HAP-1 (cell line): ENCODE data around the gene KLF11.
"Not testable (repeated sequence)": the region's sequence is repeated elsewhere in the genome, so short reads cannot be mapped to it uniquely, and the experiment has no call there.

Experiments used
- DNase-seq, 2 experiments: peaks; one replicate each; pipeline ENCODE4 v3.0.0-alpha.2; 2016 to 2020; ENCODE audit warnings: low spot score in 2 of 2
- H3K27me3 ChIP-seq: fragments of 250-450 bp; sonication (Bioruptor Pico); 2 replicates; pipeline ENCODE4 v1.5.1; 2020; ENCODE audit warnings: low read depth, mild to moderate bottlenecking, moderate library complexity
- H3K36me3 ChIP-seq: fragments of 250-450 bp; sonication (Bioruptor Pico); replicated peaks from 2 replicates; pipeline ENCODE4 v1.5.1; 2020; ENCODE audit warnings: mild to moderate bottlenecking
- H3K4me1 ChIP-seq: fragments of 250-450 bp; sonication (Bioruptor Pico); 2 replicates; pipeline ENCODE4 v1.5.1; 2020; ENCODE audit warnings: mild to moderate bottlenecking
- H3K4me3 ChIP-seq: fragments of 250-450 bp; sonication (Bioruptor Pico); 2 replicates; pipeline ENCODE4 v1.5.1; 2020; ENCODE audit warnings: mild to moderate bottlenecking, moderate library complexity
- H3K9me3 ChIP-seq: fragments of 250-450 bp; sonication (Bioruptor Pico); 2 replicates; pipeline ENCODE4 v1.5.1; 2020; ENCODE audit warnings: mild to moderate bottlenecking, moderate library complexity
- in situ Hi-C: fragments of 300-500 bp; cut with MboI; formaldehyde crosslinking; loops from 3 replicates; pipeline ENCODE4 v1.14.3; 2020; ENCODE audit warnings: low sequenced_read_pairs, inconsistent platforms, mixed read lengths

Gene KLF11

GRCh38 chr2:10026940-10027569 lies 16.3 kb upstream of the KLF11 start:
- Histone ChIP-seq H3K36me3 (no peaks in the 10 kb centered on the region), H3K9me3 (no peaks in the 10 kb centered on the region), H3K4me3 (no peak overlapping the region), H3K4me1 (peaks cover 15% of the 10 kb centered on the region), H3K27me3 (no peaks in the 10 kb centered on the region)
- DNase-seq: no peak
- in situ Hi-C loops: no loop called here

GRCh38 chr2:10027660-10028330 lies 15.6 kb upstream of the KLF11 start:
- DNase-seq: no peak
- H3K4me3 ChIP-seq: no peak overlapping the region
- H3K9me3 ChIP-seq: no peaks in the 10 kb centered on the region
- H3K4me1 ChIP-seq: peaks cover 15% of the 10 kb centered on the region
- no peaks in the 10 kb centered on the region for H3K27me3 ChIP-seq
- in situ Hi-C loops: no loop called here
- no peaks in the 10 kb centered on the region for H3K36me3 ChIP-seq

- Histone ChIP-seq H3K9me3 (no peaks in the 10 kb centered on the region), H3K27me3 (no peaks in the 10 kb centered on the region), H3K36me3 (no peaks in the 10 kb centered on the region), H3K4me1 (peaks cover 15% of the 10 kb centered on the region), H3K4me3 (no peak overlapping the region)
- in situ Hi-C loops: no loop called here
- no peak for DNase-seq
These were observed 14.9 kb upstream of the KLF11 start for GRCh38 chr2:10028407-10028987.

GRCh38 chr2:10028988-10029874 lies 14.1 kb upstream of the KLF11 start:
- H3K36me3 ChIP-seq: no peaks in the 10 kb centered on the region
- H3K4me3 ChIP-seq: peak overlapping the region; percentile 17
- in situ Hi-C loops: no loop called here
- H3K4me1 ChIP-seq: peaks cover 15% of the 10 kb centered on the region
- H3K27me3 ChIP-seq: no peaks in the 10 kb centered on the region
- no peaks in the 10 kb centered on the region for H3K9me3 ChIP-seq
- peak; percentile 35 to 78 for DNase-seq

GRCh38 chr2:10029875-10030223 lies 13.5 kb upstream of the KLF11 start:
- no peaks in the 10 kb centered on the region for H3K27me3 ChIP-seq
- peaks cover 15% of the 10 kb centered on the region for H3K4me1 ChIP-seq
- in situ Hi-C loops: no loop called here
- H3K36me3 ChIP-seq: no peaks in the 10 kb centered on the region
- no peak for DNase-seq
- no peak overlapping the region; the same call in 1 of the 2 replicates for H3K4me3 ChIP-seq
- no peaks in the 10 kb centered on the region for H3K9me3 ChIP-seq

GRCh38 chr2:10030311-10030736 lies 13.0 kb upstream of the KLF11 start:
- DNase-seq: no peak
- Histone ChIP-seq H3K4me1 (peaks cover 15% of the 10 kb centered on the region), H3K4me3 (no peak overlapping the region), H3K27me3 (no peaks in the 10 kb centered on the region), H3K36me3 (no peaks in the 10 kb centered on the region), H3K9me3 (no peaks in the 10 kb centered on the region)
- in situ Hi-C loops: no loop called here

- H3K36me3 ChIP-seq, DNase-seq, H3K9me3 ChIP-seq, in situ Hi-C loops, H3K4me3 ChIP-seq, H3K27me3 ChIP-seq: not testable (repeated sequence)
- peaks cover 15% of the 10 kb centered on the region for H3K4me1 ChIP-seq
These were observed 12.6 kb upstream of the KLF11 start for GRCh38 chr2:10030798-10031197.

- Histone ChIP-seq H3K27me3 (no peaks in the 10 kb centered on the region), H3K9me3 (no peaks in the 10 kb centered on the region), H3K4me3 (no peak overlapping the region), H3K36me3 (no peaks in the 10 kb centered on the region), H3K4me1 (peaks cover 15% of the 10 kb centered on the region)
- DNase-seq: no peak
- in situ Hi-C loops: no loop called here
These were observed 11.2 kb upstream of the KLF11 start for GRCh38 chr2:10031886-10032745.

GRCh38 chr2:10032746-10033105 lies 10.6 kb upstream of the KLF11 start:
- no peaks in the 10 kb centered on the region for H3K36me3 ChIP-seq
- H3K4me3 ChIP-seq: no peak overlapping the region
- in situ Hi-C loops: no loop called here
- DNase-seq: no peak
- H3K9me3 ChIP-seq: no peaks in the 10 kb centered on the region
- peaks cover 15% of the 10 kb centered on the region for H3K4me1 ChIP-seq
- no peaks in the 10 kb centered on the region for H3K27me3 ChIP-seq

- no peaks in the 10 kb centered on the region for H3K36me3 ChIP-seq
- in situ Hi-C loops: no loop called here
- no peak for DNase-seq
- peaks cover 15% of the 10 kb centered on the region for H3K4me1 ChIP-seq
- H3K9me3 ChIP-seq: no peaks in the 10 kb centered on the region
- H3K27me3 ChIP-seq: no peaks in the 10 kb centered on the region
- H3K4me3 ChIP-seq: no peak overlapping the region
These were observed 9.9 kb upstream of the KLF11 start for GRCh38 chr2:10033251-10034006.

- H3K36me3 ChIP-seq: no peaks in the 10 kb centered on the region
- H3K9me3 ChIP-seq: no peaks in the 10 kb centered on the region
- peaks cover 4% of the 10 kb centered on the region for H3K4me1 ChIP-seq
- DNase-seq: no peak
- H3K27me3 ChIP-seq: no peaks in the 10 kb centered on the region
- H3K4me3 ChIP-seq: no peak overlapping the region
- in situ Hi-C loops: no loop called here
These were observed 8.9 kb upstream of the KLF11 start for GRCh38 chr2:10034333-10035052.

GRCh38 chr2:10035053-10035422 lies 8.3 kb upstream of the KLF11 start:
- H3K4me1 ChIP-seq: no peaks in the 10 kb centered on the region; the same call in 1 of the 2 replicates
- no peaks in the 10 kb centered on the region for H3K9me3 ChIP-seq
- H3K36me3 ChIP-seq: no peaks in the 10 kb centered on the region
- no peak for DNase-seq
- no peaks in the 10 kb centered on the region for H3K27me3 ChIP-seq
- no peak overlapping the region for H3K4me3 ChIP-seq
- in situ Hi-C loops: no loop called here
